Upper lobe of left lung (tissue), 4 donors: ENCODE measurements around the gene DUSP9.

Source experiments
- POLR2AphosphoS5 ChIP-seq, 2 donors: sonication (generic); formaldehyde crosslinking; IDR thresholded peaks; one replicate each; pipeline ENCODE4 v1.5.1; 2017; ENCODE audit warnings: antibody characterized with exemption in 2 of 2
- TF ChIP-seq, protein P1 (sequence below), 6 experiments: fragments of 450-650 bp in 4 of 6; fragments of 200-600 bp in 2 of 6; sonication (generic) in 2 of 6; IDR thresholded peaks; one replicate each; pipeline ENCODE4 v1.5.1; 2016 to 2019; ENCODE audit warnings: antibody characterized with exemption in 6 of 6

DNA sequence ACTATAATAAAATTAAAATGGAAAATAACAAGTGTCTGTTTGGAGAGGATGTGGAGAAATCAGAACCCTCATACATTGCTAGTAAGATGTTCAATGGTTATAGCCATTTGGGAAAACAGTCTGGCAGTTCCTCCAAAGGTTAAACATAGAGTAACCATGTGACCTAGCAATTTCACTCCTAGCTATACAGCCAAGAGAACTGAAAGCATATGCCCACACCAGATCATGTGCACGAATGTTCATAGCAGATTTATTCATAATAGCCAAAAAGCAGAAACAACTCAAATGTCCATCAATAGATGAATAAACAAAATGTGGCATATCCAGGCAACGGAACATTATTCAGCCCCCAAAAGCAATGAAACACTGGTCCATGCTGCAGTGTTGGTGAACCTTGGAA is 38.6 kb upstream of the DUSP9 start:
- TF ChIP-seq POLR2AphosphoS5 (IDR thresholded peaks at IDR 0.05), result no peak
- TF ChIP-seq, protein P1, sequence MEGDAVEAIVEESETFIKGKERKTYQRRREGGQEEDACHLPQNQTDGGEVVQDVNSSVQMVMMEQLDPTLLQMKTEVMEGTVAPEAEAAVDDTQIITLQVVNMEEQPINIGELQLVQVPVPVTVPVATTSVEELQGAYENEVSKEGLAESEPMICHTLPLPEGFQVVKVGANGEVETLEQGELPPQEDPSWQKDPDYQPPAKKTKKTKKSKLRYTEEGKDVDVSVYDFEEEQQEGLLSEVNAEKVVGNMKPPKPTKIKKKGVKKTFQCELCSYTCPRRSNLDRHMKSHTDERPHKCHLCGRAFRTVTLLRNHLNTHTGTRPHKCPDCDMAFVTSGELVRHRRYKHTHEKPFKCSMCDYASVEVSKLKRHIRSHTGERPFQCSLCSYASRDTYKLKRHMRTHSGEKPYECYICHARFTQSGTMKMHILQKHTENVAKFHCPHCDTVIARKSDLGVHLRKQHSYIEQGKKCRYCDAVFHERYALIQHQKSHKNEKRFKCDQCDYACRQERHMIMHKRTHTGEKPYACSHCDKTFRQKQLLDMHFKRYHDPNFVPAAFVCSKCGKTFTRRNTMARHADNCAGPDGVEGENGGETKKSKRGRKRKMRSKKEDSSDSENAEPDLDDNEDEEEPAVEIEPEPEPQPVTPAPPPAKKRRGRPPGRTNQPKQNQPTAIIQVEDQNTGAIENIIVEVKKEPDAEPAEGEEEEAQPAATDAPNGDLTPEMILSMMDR (IDR thresholded peaks at IDR 0.05), result no peak
